GM13976 (cell line): ENCODE measurements around the gene PEX5L.

Experiments used
- DNase-seq: peaks from one replicate; pipeline ENCODE4 v3.0.0; 2012; ENCODE audit warnings: low spot score
- in situ Hi-C: fragments of 300-500 bp; cut with MboI; formaldehyde crosslinking; loops from one replicate; pipeline ENCODE4 v1.12.0; 2022; ENCODE audit warnings: low sequenced_read_pairs, mixed read lengths, inconsistent platforms; ENCODE audit not compliant: unreplicated experiment
- TF ChIP-seq, protein P1 (sequence below): IDR thresholded peaks from 2 replicates; pipeline ENCODE4 v1.5.1; 2012; ENCODE audit warnings: borderline replicate concordance, mild to moderate bottlenecking; ENCODE audit not compliant: insufficient read depth; ENCODE audit errors: extremely low read depth, missing control alignments, control extremely low read depth

PEX5L gene

DNA sequence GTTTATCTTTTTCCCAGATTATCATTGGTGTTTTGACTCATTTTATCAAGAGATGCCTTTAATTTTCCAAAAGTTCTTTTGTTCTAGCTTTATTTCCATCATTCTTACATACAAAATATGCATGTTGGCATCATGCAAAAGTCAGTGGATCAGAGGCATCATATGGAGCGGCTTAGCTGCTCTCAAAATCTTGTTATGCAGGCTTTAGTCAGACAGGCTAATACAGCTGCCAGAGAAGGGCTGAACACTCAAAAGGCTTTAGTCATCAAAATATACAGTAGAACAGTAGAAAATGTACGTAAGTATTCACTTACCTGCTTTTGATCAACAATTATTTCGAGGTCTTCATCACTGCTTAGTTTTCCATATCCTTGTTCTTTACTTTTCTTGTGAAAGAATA lies 65.5 kb downstream of the PEX5L start:
- TF ChIP-seq, protein P1, sequence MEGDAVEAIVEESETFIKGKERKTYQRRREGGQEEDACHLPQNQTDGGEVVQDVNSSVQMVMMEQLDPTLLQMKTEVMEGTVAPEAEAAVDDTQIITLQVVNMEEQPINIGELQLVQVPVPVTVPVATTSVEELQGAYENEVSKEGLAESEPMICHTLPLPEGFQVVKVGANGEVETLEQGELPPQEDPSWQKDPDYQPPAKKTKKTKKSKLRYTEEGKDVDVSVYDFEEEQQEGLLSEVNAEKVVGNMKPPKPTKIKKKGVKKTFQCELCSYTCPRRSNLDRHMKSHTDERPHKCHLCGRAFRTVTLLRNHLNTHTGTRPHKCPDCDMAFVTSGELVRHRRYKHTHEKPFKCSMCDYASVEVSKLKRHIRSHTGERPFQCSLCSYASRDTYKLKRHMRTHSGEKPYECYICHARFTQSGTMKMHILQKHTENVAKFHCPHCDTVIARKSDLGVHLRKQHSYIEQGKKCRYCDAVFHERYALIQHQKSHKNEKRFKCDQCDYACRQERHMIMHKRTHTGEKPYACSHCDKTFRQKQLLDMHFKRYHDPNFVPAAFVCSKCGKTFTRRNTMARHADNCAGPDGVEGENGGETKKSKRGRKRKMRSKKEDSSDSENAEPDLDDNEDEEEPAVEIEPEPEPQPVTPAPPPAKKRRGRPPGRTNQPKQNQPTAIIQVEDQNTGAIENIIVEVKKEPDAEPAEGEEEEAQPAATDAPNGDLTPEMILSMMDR: no peak
- in situ Hi-C loops: no loop called here
- no peak for DNase-seq

DNA sequence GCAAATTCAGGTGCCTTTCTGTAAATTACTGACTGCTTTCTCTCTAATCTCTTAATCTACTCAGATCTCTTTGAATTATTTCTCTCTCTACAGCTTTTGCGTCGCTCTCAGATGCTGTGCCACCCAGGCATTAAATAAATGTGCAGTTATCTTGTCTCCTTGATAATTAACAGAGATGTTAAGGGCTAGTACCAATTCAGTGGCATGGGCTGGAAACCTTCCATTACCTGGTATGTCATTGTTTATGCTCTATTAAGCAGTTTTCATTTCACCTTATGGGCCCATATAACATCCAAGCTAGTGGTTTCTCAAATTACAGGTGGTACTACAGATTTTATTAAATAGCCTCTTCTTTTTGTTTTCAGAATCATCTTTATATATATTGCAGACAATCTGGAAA lies 66.0 kb downstream of the PEX5L start:
- DNase-seq: no peak
- TF ChIP-seq, protein P1: no peak
- in situ Hi-C loops: no loop called here

DNA sequence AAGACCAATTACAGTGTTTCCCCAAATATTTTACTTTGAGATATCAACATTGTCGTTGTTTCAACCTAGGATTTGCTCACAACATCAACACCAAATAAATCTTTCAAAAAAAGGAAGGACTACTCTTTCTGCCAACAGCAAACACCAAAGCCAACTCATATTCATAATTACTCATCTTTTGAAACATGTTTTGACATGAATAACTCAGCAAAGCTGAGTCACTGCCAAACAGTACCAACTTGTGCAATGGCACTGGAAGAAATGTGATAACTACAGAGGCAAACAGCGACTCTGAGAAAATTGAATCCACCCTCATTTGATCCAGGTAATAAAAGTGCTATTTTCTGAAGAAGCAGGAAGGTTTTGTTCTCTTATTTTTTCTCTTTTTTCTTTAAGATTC lies 67.2 kb downstream of the PEX5L start:
- in situ Hi-C loops: no loop called here
- no peak for DNase-seq
- TF ChIP-seq, protein P1: no peak

DNA sequence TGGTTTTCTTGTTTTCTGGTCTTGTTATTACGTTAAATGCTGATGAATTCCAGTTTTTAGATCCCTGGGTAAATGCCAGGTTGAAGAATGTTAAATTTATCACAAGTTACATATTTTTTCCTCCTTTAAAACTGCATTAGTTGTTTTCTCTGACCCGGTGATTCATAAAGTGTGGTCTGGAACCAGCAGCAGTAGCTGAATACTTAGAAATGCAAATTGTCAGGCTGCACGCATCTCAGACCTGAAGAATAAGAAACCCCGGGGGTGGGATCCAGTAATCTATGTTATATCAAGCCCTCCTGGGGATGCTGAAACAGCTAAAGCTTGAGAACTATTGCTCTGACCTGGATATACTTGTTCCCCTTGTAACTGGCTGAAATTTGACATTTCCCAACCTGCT lies 69.1 kb downstream of the PEX5L start:
- in situ Hi-C loops: no loop called here
- TF ChIP-seq, protein P1: no peak
- no peak for DNase-seq

DNA sequence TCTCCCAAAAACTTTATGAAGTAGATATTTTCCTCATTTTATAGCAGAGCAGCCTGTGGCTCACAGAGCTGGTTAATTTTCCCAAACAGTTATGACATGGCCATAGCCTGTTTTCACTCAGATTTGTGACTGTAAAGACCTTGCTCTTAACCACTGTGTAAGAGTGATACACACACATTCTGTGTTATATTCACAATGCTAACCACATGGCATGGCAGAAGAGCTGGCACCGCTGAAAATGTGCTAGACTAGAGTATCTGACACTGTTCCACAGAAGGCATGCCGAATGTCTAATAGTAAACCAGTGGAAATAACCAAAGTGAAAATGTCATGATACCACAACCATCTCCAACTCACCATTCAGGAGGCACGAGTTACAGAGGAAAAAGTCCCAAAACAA lies 71.8 kb downstream of the PEX5L start:
- TF ChIP-seq, protein P1: no peak
- in situ Hi-C loops: no loop called here
- DNase-seq: no peak

DNA sequence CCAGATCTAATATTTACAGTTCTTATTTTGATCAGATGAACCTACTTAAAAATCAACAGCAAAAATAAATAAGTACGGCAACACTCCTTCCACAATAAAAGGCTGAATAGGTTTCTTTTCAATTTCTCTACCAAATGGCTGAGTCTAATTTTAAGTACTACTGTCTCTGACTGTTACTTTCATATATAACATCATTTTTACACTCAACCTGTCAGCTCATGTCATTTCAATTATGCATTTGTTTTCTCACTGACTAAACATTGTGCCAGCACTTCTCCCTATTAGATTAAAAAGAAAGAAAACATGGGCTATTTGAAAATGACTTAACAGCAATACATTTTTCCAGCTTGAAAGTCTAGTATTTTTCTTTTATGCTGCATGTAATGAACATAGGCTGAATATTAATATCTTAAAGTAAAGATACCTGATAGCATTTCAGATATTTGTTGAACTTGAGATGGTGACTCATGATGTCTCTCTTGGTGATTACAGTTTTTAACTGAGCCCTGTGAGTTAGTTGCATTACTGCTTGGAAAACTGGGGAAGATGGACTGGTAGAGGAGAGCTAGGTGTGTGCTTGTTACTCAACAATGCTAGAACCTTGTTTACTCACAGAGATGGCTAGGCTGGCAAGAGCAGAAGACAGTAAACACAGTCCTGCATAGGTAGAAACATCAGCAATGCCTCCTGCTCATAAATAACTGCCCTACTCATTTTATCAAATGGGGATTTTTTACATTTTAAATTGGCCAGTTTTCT lies 73.9 kb downstream of the PEX5L start:
- TF ChIP-seq, protein P1: no peak
- no peak for DNase-seq
- in situ Hi-C loops: no loop called here
